Pancreas (tissue), 10 donors: Measurements from ENCODE around the gene C15orf40. TPM values are rescaled to one million over a fixed set of nuclear protein-coding genes. Genes with fewer than 3 reads are reported as not detected.

Source experiments
- ATAC-seq, 4 donors: fragments of 200-7000 bp; cut with Tn5 transposase; one replicate each; pipeline versions ENCODE4 v1.8.0 to v1.9.1; 2020; ENCODE audit warnings: mild to moderate bottlenecking in 4 of 4, moderate library complexity in 4 of 4
- DNase-seq, 6 donors: peaks; one replicate each; pipeline ENCODE4 v3.0.0-alpha.2; 2020
- FAIRE-seq: peaks from 2 replicates; lab custom pipeline; 2012; peaks lifted over from hg19 to GRCh38; lab: Jason Lieb, UNC
- H3K27ac ChIP-seq, 4 donors: fragments of 200-600 bp; sonication (generic); 1 replicate in 3 of 4; 2 replicates in 1 of 4; pipeline versions ENCODE4 v1.5.0 to v1.8.0; 2020
- H3K27me3 ChIP-seq, 4 donors: fragments of 200-600 bp; one replicate each; pipeline ENCODE4 v1.8.0; 2021
- H3K36me3 ChIP-seq, 3 donors: fragments of 200-600 bp; sonication (generic) in 1 of 3; one replicate each; pipeline versions ENCODE4 v1.5.0 to v1.8.0; 2020 to 2021
- H3K4me1 ChIP-seq, 3 donors: fragments of 200-600 bp; one replicate each; pipeline ENCODE4 v1.8.0; 2021
- H3K4me3 ChIP-seq, 4 donors: fragments of 200-600 bp; sonication (generic) in 2 of 4; one replicate each; pipeline versions ENCODE4 v1.5.0 to v1.8.0; 2020 to 2021
- H3K9me3 ChIP-seq, 4 donors: fragments of 200-600 bp; one replicate each; pipeline ENCODE4 v1.8.0; 2021
- WGBS, 2 donors: extraction: QIAGEN DNeasy Blood & Tissue Kit; methylation state at CpG; one replicate each; pipeline ENCODE4 v1.1.7; 2013; 5-methylcytosine and 5-hydroxymethylcytosine counted together
- intact Hi-C, 3 donors: fragments of 100-400 bp; cut with DNase I; formaldehyde crosslinking; loops; one replicate each; pipeline versions ENCODE4 v1.11.1 to v1.14.2; 2022
- polyA plus RNA-seq, 2 donors: library from polyadenylated mRNA; stranded (reverse); fragments of 200-250 nt; gene quantifications; one replicate each; pipeline ENCODE4 v1.2.3, GENCODE V29; 2013
- total RNA-seq, 6 donors: library from RNA; stranded (reverse); fragmentation: NEBNext Ultra II Directional in 4 of 6; extraction: Animal tissue kit (Norgen Biotek cat#: 25700) in 4 of 6; gene quantifications; one replicate each; pipeline versions ENCODE4 v1.2.1 to v1.2.4, GENCODE V29; 2021 to 2023
- TF ChIP-seq, protein P1 (sequence below), 4 donors: fragments of 200-600 bp; sonication (generic) in 3 of 4; IDR thresholded peaks; one replicate each; pipeline versions ENCODE4 v1.5.0 to v1.8.0; 2021; ENCODE audit warnings: antibody characterized with exemption in 4 of 4
- donor health status: healthy with polysubstance abuse.
- donor health status: DM: no; HTN: no; CAD: no; lungs with moderate emphysema.
- donor health status: DM: no; HTN: no; CAD: no.
- donor health status: control.
- donor health status: control.
- donor health status: Bipolar disorder and iron deficiency.
- donor health status: DM: yes; HTN: yes; CAD: no.
- donor health status: DM: no; HTN: no; CAD: no.
- donor health status: DM: no; HTN: no; CAD: no.
- donor health status: DM: yes; HTN: yes; CAD: no.

C15orf40 gene
- total and polyA plus RNA-seq, 8 donors, result 6.4 to 19.0 (median 10.2) TPM

DNA sequence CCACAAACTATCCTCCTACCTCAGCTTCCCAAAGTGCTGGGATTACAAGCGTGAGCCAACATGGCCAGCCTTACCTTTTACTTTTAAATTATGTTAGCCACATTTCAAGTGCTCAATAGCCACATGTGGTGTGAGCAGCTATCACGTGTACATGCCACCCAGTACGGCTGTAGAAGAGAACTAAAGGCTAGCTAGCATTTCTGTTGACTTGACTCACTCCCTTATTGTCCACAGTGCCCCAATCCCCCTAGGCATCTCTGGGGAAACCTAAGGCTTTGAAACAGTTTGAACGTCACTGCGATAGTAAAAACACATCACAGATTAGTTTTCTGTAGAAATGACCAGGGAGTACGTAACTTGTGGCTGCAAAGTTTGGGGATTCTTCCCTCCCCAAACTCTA lies 12.0 kb downstream of the C15orf40 start:
- Histone ChIP-seq H3K36me3 (no peaks in the 10 kb centered on the region), H3K4me1 (peaks cover 0 to 4% (median 0%) of the 10 kb centered on the region in 3 donors), H3K27me3 (no peaks in the 10 kb centered on the region), H3K27ac (peak overlapping the region in 1 of 4 donors; percentile 55), H3K9me3 (no peaks in the 10 kb centered on the region), H3K4me3 (no peak overlapping the region)
- intact Hi-C loops, result no loop called here
- TF ChIP-seq, protein P1, sequence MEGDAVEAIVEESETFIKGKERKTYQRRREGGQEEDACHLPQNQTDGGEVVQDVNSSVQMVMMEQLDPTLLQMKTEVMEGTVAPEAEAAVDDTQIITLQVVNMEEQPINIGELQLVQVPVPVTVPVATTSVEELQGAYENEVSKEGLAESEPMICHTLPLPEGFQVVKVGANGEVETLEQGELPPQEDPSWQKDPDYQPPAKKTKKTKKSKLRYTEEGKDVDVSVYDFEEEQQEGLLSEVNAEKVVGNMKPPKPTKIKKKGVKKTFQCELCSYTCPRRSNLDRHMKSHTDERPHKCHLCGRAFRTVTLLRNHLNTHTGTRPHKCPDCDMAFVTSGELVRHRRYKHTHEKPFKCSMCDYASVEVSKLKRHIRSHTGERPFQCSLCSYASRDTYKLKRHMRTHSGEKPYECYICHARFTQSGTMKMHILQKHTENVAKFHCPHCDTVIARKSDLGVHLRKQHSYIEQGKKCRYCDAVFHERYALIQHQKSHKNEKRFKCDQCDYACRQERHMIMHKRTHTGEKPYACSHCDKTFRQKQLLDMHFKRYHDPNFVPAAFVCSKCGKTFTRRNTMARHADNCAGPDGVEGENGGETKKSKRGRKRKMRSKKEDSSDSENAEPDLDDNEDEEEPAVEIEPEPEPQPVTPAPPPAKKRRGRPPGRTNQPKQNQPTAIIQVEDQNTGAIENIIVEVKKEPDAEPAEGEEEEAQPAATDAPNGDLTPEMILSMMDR (IDR thresholded peaks at IDR 0.05), result no peak
- FAIRE-seq (no peak), DNase-seq (no peak), ATAC-seq (no peak)
- 86 to 87% methylated on average over 6 of the region's 6 CpGs for WGBS, 2 donors

DNA sequence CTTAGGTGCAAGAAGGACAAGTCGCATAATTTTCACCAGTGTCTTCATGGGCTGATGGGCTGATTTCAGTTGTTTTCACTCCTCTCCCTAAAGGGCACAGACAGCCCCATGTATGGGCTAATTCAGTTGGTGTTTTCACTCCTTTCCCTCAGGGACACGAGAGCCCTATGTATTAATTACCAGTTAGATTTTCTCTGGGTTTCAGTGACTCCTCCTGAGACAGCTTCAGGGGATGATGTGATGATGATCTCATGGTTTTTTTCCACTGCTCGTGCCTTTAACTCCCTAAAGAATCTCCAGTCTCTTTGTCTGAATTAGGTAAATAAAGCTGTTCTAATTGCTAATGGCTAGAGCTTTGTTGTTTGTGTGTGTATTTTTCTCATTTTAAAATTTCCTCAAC lies 15.5 kb downstream of the C15orf40 start:
- Histone ChIP-seq H3K4me1 (peaks cover 5 to 11% (median 7%) of the 10 kb centered on the region in 3 donors), H3K27ac (no peak overlapping the region), H3K27me3 (no peaks in the 10 kb centered on the region), H3K9me3 (no peaks in the 10 kb centered on the region), H3K36me3 (no peaks in the 10 kb centered on the region), H3K4me3 (no peak overlapping the region)
- no peak for ATAC-seq
- no peak for DNase-seq
- 76 to 82% methylated on average over 3 of the region's 3 CpGs for WGBS, 2 donors
- intact Hi-C loops, result no loop called here
- TF ChIP-seq, protein P1 (IDR thresholded peaks at IDR 0.05), result no peak
- FAIRE-seq, result no peak

DNA sequence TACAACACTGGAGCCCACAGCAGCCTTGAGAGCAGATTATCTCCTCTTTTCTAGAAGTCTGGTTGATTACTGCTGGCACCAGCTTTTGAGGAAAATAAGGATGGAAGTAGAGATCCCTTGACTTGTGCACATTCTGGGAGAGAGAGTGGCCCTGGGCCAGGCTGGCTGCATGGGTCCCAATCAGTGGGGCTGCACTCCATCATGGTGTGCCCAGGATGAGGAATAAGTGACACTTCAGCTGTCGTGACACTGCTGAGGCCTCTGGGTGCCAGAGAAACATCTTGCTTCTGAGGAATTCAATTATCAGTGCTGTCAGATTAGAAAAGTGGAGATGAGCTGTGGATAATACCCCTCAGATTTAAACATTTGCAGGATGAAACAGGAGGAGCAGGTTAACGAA lies 16.4 kb downstream of the C15orf40 start:
- Histone ChIP-seq H3K4me3 (no peak overlapping the region), H3K27ac (no peak overlapping the region), H3K4me1 (peaks cover 5 to 11% (median 7%) of the 10 kb centered on the region in 3 donors), H3K36me3 (peaks cover 0 to 5% (median 3%) of the 10 kb centered on the region in 3 donors), H3K9me3 (no peaks in the 10 kb centered on the region), H3K27me3 (no peaks in the 10 kb centered on the region)
- TF ChIP-seq, protein P1 (IDR thresholded peaks at IDR 0.05), result no peak
- WGBS, 2 donors, result 88 to 100% methylated on average over 2 of the region's 2 CpGs
- ATAC-seq (no peak), DNase-seq (no peak), FAIRE-seq (no peak)
- intact Hi-C loops, result no loop called here

DNA sequence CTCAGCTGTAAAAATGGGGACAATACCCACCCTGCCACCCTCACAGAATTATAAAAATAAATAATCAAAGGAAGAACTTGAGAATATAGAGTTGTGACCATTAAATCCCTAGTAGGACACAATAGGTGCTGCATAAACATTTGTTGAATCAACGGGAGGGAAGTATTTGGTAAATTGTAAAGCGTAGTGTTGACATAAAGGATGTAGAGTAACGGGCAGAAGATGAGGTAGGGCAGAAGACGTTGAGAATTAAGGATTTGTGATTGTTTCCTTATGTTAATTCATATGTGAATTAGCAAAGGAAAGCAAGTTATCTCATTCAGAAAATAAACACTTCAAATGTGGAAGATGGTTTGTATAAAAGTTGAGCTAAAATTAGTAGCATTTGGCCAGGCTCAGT lies 18.3 kb downstream of the C15orf40 start:
- peaks cover 5 to 7% (median 7%) of the 10 kb centered on the region in 3 donors for H3K4me1 ChIP-seq
- no peaks in the 10 kb centered on the region for H3K9me3 ChIP-seq
- H3K27me3 ChIP-seq, result no peaks in the 10 kb centered on the region
- TF ChIP-seq, protein P1 (IDR thresholded peaks at IDR 0.05), result no peak
- peaks cover 0 to 15% (median 3%) of the 10 kb centered on the region in 3 donors for H3K36me3 ChIP-seq
- ATAC-seq (peak in 1 of 4 donors; percentile 12), DNase-seq (no peak), FAIRE-seq (no peak)
- H3K27ac ChIP-seq, result peak overlapping the region in 1 of 4 donors; percentile 17
- WGBS, 2 donors, result 63 to 67% methylated on average over 4 of the region's 4 CpGs
- intact Hi-C loops, result no loop called here
- H3K4me3 ChIP-seq, result no peak overlapping the region

DNA sequence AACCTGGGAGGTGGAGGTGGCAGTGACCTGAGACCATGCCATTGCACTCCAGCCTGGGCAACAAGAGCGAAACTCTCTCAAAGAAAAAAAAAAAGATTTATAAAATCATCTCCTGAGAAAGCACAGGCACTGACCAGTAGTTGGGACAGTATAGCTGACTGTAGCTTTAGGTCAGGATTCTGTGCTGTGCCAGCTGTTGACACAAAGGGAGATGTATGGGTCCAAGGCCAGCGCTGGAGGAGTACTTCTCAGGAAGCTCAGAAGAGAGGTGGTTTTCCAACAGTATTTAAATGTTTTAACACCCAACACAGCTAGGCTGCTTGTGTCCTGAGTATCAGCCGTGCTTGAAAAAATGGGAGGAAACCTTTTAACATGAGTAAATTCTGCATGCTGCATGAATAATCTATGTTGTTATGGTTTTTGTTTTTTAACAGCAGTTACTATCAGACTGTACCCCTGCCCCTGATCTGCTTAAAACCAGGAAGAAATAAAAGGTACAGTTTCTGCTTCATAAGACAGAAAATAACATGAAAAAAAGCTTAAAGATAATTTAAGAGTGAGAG lies 18.9 kb downstream of the C15orf40 start:
- FAIRE-seq (no peak), DNase-seq (peak in 1 of 6 donors; percentile 35), ATAC-seq (peak; percentile 40 to 90 (median 67))
- 50 to 66% methylated on average over 3 of the region's 3 CpGs for WGBS, 2 donors
- no peaks in the 10 kb centered on the region for H3K27me3 ChIP-seq
- H3K4me3 ChIP-seq, result no peak overlapping the region
- H3K36me3 ChIP-seq, result peaks cover 0 to 15% (median 3%) of the 10 kb centered on the region in 3 donors
- H3K4me1 ChIP-seq, result peaks cover 6 to 8% (median 8%) of the 10 kb centered on the region in 3 donors
- H3K27ac ChIP-seq, result peak overlapping the region in 2 of 4 donors; percentile 0 to 17
- TF ChIP-seq, protein P1 (IDR thresholded peaks at IDR 0.05), result no peak
- intact Hi-C loops, result no loop called here
- H3K9me3 ChIP-seq, result no peaks in the 10 kb centered on the region
